Measurements from ENCODE around the gene TRIM67.
A peak's percentile ranks its signal among the peaks of the same experiment; 100 is the strongest.
"Not testable (repeated sequence)": the region's sequence is repeated elsewhere in the genome, so short reads cannot be mapped to it uniquely, and the experiment has no call there.

TRIM67 gene

DNA sequence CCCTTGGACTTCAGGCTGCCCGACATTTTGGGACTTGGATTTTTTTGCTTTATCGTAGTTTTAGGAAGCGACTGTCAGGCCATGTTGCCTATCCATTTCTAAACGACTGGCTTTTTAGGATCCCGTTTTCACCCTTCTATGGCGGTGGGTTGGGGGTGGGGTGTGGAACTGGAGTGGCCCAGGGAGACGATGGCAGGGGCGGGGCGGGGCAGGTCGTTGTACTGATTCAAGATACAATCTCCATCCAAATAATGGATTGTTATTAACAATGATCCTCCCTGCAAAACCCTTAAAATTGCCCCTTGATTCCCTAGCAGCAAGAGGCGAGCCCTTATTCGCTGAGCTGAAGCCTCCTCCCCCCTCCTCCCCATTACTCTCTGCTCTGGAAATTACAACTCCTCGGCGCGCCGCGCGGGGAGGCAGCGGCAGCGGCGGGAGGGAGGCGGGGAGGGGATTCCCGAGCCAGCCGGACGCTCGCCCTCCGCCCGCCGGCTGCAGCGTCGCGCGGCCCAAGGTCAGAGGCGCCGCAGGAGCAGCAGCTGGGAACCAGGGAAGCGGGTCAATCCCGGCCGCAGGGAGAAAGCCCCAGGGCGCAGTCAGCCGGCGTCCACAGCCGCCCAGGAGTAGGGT, at the start of gene TRIM67:
TSS of gene TRIM67 (plus strand) at position 392 of the 630 bp plus-strand sequence. CDS start 912 bp downstream, outside the sequence.
- no peak for DNase-seq

DNA sequence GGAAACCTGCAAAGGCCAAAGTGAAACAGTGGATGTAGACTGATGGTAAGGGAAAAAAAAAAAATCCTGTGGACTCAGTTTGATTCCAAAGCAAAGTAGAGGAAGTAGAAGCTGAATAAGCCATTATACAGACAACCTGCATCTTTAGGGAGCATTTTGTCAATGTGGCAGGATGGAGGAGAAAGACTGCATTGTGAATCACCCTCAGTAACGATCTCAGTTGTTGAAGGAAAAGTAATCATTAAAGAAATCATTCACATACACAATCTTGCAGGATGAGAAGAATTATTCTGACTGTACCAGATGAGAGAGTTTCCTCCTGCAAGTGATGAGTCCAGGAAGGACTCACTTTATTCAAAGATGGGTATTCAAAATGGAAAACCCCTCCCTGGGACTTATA, 45.1 kb upstream of the TRIM67 start:
- no peak for DNase-seq

DNA sequence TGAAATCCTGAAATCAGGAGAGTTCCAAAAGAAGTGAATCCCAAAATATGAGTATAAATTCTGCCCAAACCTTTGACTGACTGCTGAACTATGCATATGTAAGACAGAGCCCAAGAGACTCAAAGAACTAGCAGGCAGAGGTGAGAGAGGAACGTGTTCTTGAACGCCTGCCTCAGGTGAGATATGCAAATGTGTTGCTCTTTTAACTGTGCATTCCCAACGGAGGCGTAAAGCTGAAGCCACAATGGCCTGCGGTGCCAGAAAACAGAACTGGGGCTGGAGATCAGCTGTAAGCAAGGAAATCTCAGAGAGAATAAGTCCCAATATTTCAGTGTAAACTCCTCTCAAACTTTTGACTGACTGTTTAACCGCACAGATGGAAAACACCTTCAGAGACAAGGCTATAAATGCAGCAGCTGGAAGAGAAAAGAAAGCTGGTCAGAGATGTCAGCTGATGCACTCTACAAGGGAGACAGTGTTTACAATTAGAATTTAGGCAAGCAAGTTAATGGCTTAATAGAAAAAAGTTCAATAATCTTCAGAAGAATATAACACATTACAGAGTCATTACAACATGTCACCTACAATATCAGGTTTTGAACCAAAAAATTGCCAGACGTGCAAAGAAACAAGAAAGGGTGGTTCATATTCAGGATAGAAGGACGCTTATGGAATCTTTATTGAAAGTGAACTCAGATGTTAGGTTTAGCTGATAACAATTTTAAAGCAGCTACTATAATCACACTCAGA, 43.0 kb upstream of the TRIM67 start:
- no peak for DNase-seq

DNA sequence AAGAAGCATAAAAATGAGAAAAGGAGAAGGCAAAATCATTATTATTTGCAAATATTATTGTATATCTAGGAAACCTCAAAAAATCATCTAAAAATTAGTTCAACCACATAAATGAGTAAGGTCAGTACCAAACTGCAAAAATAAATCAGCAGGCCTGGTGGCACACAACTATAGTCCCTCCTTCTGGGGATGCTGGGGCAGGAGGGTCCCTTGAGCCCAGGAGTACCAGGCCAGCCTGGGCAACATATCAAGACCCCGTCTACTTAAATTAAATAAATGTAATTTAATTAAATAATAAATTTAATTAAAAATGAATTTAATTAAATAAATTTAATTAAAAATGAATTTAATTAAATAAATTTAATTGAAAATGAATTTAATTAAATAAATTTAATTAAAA, 40.3 kb upstream of the TRIM67 start:
- DNase-seq: no peak

DNA sequence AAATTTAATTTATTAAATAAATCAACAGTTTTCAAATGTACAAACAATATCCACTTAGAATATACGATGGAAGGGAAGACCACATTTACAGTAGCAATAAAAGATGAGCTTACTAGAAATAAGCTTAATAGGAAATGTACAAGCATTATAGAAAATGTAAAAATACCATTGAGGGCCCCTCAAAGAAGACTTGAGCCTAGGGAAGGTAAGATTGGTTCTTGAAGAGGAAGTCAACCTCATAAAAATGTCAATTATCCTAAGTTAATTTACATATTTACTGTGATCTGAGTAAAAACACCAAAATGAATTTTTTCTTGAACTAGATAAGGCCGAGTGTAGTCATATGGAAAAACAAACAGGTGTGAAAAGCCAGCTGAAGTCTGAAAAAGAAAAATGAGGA, 39.7 kb upstream of the TRIM67 start:
- DNase-seq: no peak

DNA sequence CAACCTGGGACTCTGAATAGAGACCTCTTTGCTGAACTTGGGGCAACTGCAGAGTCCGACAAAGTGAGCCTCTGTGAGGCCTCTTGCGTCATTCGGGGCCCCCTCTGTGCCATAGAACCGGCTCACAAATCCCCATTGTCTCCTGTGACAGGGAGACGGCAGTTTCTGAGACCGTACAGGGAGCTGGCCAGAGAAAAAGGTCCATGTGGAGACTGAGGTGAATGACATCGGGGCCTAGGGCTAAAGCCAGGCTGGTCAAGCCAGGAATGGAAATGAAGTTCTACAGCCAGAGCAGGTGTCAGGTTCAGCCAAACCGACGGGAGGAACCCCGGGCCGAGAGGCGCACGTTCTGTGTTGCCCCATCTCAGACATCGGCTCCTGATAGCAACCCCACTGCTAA, 37.1 kb upstream of the TRIM67 start:
- no peak for DNase-seq

DNA sequence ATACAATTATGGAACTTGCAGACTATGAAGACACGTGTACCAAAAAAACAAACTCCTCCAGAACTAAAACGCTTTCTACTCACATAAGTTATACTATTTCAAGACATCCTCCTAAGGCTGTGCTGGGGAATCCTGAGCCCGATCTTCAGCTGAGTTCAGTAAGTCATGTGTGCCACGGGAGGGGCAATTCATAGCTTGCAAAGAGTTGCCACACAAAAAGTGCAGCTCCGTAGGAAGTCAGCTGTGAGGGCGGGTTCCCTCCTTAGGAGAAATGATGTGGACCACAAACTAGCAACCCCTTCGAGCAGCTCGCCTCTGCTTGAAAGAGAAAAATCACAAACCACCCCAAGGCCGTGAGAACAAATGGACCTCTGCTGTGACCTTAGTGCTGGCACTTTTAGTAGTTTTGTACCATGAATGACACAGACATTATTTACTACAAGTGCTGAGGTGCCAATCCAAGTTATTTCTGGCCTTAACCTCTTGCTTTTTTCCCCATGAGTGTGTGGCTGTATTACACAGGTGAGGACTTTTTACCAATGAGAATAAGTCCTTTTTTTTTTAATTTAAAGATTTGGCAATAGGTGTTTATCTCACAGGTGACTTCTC, 35.8 kb upstream of the TRIM67 start:
- DNase-seq: no peak

DNA sequence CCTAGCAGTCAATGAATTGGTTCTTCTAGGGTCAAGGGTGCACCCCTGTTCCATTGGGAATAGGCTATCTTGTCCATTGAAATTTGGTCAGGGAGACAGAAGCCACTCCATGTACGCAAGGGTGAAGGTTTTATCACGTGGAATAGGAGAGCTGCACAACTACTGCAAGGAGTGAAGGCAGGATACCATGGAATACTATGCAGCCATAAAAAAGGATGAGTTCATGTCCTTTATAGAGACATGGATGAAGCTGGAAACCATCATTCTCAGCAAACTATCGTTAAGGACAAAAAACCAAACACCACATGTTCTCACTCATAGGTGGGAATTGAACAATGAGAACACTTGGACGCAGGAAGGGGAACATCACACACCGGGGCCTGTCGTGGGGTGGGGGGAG, 34.8 kb upstream of the TRIM67 start:
- not testable (repeated sequence) for DNase-seq

DNA sequence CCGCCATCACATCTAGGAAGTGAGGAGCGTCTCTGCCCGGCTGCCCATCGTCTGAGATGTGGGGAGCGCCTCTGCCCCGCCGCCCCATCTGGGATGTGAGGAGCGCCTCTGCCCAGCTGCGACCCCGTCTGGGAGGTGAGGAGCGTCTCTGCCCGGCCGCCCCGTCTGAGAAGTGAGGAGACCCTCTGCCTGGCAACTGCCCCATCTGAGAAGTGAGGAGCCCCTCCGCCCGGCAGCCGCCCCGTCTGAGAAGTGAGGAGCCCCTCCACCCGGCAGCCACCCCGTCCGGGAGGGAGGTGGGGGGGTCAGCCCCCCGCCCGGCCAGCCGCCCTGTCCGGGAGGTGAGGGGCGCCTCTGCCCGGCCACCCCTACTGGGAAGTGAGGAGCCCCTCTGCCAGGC, 33.4 kb upstream of the TRIM67 start:
- DNase-seq: not testable (repeated sequence)

DNA sequence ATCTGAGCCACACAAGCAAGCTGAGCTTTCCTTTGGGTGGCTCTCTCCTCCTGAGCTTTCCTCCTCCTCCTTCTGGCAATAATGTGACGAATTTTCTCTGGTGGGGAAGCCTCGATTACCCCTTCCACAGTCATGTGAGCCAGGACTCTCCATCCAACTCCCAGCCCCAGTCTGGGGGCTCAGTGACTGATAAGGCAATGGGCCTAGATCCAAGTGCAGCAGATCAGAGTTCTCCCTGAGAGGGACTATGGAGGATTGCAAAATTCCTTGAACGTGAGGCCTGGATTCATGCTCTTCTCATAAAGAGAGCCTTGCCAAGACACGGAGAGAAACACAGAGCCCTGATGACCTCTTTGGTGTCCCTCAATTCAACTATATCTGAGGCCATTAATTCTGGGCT, 31.3 kb upstream of the TRIM67 start:
- no peak for DNase-seq

DNA sequence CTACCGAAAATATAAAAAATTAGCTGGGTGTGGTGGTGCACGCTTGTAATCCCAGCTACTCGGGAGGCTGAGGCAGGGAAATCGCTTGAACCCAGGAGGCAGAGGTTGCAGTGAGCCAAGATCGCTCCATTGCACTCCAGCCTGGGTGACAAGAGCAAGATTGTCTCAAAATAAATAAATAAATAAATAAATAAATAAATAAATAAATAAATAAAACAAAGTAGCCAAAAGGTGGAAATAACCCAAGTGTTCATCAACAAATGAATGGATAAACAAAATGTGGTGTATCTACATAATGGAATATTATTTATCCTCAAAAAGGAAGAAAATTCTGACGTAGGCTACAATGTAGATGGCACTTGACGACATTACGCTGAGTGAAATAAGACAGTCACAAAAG, 29.3 kb upstream of the TRIM67 start:
- not testable (repeated sequence) for DNase-seq

DNA sequence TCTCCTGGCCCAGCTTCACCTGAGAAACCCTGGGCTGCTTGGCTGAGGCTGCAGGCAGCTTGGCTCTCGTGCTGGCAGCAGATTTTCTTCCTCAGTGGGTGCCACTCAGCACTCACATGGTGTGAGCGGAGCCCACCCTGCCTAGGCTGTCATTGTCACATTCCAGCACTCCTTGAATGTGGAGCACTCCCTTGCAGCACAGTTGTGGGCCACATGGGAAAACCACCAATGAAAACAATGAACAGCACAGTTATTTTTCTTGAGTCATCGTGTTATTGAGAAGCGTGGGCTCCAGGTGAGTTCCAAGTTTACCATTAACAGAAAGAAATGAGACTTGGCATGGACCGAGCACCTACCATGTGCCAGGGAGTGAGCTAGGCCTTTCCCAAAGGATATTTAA, 27.2 kb upstream of the TRIM67 start:
- DNase-seq: no peak

DNA sequence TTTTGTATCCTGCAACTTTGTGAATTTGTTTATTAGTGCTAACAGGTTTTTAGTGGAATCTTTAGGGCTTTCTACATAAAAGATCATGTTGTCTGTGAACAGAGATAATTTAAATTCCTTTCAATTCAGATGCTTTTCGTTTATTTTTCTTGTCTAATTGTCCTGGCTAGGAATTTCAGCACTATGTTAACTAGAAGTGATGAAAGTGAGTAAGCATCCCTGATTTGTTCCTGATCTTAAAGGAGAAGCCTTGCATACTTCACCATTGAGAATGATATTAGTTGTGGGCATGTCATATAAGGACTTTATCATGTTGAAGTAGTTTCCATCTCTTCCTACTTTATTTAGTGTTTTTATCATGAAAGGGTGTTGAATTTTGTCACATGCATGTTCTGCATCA, 23.6 kb upstream of the TRIM67 start:
- no peak for DNase-seq

DNA sequence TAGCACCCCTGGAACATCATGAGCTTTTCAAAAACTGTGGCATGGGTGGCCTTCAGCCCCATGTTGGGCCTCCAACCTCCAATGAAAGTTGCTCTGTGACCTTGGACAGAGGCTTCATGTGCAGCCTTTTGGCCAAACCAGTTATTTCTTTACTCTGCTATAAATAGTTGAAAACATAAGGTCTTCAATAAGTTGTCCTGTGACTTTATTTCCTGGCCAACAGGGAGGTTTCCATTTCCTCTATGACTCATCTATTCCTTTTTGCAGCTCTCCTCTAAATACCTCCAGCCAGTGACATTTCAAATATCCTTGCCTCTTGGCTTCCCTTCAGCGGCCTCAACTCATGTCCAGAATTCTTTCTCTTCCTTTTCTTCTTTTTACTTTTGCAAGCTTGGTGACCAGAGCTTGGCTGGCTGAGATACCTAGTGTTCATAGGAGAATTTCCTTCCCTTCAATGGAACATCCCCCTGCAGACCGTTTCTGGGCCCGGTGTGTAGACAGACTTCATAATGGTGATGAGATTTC, 22.7 kb upstream of the TRIM67 start:
- DNase-seq: no peak

DNA sequence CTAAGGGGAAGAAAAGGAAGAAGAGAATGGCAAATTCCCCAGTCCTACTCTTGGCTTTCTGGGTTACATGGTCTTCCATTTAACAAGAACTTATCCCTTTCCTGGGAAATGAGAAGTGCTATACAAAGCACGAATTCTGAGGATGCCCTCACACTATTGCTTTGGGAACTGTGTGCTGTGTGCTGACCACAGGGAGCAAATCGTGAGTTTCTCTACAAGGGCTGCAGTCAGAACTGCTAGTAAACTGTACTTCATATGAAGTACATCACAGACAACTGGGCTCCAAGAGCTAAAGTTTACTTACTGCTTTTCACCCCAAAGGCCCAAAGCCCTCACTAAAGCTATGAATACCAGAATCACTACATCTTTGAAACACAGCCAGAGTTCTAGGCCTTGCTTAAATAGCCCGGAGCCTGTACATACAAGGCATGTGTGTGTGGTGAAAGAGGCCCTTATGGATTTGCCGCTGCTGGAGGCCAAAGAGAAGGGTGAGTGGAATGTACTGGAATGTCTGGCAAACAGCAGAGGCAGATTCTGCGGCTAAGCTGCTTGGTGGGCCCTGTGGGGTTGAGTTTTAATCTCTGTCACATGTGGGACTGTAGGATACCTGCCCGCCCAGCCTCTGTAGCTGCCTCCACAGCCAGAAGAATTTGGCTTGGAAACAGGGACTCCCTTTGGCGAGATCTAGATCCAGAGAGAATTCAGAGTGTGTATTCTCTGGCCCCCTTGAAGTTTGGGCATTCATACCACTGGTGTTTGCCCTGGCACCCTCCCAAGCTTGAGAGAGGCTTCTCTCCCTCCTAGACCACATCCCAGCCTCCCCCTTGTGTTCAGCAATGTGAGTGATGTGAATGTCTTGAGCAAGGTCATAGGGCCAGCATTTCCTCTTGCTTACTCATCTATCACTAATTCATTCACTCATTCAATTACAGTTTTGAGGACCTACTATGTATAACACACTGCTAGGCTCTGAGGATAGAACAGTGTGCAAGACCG, 21.9 kb upstream of the TRIM67 start:
- DNase-seq: no peak

DNA sequence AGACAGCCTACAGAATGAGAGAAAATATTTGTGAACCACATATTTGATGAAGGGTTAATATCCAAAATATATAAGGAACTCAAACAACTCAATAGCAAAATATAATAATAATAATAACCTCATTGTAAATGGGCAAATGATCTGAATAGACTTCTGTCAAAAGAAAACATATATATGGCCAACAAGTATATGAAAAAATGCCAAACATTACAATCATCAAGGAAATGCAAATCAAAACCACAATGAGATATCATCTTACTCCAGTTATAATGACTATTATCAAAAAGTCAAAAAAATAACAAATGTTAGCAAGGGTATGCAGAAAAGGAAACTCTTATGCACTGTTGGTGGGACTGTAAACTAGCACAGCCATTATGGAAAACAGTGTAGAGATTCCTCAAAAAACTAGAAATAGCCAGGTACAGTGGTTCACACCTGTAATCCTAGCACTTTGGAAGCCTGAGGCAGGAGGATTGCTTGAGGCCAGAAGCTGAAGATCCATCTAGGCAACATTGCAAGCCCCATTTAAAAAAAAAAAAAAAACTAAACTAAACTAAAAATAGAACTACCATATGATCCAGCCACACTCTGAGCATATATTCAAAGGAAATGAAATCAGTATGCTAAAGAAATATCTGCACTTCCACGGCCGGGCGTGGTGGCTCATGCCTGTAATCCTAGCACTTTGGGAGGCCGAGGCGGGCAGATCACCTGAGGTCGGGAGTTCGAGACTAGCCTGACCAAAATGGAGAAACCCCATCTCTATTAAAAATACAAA, 17.3 kb upstream of the TRIM67 start:
- DNase-seq: no peak

DNA sequence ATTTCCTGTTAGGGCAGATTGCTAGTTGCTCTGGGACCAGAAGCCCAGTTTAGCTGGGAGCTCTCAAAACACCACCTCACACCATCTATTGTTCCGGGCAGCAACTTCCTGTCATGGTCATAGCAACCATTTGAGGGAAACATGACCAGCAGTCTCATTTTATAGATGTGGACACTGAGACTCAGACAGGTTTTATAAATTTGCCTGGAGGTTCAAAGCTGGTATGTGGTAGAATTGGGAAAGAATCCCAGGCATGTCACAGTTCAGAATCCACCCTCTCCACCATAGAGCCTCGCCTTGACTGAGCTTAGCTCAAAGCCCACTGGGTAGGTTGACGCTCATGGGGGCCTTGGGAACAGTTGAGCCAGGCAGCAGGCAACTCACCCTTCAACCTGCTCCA, 14.0 kb upstream of the TRIM67 start:
- DNase-seq: no peak

DNA sequence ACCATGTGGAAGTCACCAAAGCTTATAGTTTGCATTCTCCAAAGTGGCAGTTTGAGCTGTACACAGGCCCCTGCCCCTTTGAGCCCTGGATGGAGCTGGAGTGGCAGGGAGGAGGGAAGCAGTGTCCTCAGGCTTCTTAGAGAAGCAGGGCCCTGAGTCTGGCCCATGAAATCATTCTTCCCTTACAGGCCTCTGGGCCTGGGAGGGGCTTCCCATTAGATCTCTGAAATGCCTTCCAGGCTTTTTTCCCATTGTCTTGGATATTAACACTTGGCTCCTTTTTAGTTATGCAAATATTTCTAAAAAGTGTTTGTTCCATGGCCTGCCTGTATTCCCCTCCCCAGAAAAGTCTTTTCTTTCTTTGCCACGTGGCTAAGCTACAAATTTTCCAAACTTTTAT, 10.0 kb upstream of the TRIM67 start:
- no peak for DNase-seq

DNA sequence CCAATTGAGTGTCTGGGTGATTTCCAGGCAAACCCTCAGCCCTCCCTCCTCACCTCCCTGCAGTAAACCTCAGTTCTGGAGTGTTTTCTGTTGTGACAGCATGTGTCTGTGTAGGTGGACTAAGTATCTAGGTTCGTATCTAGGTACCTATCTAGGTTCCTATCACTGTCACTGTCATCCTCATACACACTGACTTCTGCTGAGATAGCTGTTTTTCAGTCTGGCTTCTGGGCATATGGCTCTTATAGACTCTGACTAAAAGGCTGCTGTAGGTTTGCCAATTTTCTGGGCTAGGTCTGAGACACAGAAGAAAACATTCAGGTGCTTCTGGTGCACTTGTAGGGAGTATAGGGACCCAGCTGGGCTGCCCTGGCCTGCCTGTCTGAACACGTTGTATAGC, 8.1 kb upstream of the TRIM67 start:
- DNase-seq: peak; percentile 90

DNA sequence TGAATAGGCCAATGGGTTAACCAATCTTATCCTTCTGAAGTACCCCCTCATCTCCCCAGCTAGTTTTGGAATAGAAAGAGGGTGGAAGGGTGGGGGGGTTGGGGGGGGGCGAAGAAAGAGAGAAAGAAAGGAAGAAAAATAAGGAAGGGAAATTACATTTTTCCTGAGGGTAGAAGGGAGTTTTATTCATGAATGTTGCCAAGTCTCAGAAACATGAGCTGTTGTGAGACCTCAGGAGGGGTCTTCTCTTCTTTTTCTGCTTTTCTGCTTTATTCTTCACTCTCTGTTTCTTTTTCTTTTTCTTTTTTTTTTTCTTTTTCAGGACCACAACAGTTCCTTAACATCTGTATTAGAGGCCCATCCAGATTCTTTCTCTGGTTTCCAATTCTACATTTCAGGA, 6.0 kb upstream of the TRIM67 start:
- no peak for DNase-seq

DNA sequence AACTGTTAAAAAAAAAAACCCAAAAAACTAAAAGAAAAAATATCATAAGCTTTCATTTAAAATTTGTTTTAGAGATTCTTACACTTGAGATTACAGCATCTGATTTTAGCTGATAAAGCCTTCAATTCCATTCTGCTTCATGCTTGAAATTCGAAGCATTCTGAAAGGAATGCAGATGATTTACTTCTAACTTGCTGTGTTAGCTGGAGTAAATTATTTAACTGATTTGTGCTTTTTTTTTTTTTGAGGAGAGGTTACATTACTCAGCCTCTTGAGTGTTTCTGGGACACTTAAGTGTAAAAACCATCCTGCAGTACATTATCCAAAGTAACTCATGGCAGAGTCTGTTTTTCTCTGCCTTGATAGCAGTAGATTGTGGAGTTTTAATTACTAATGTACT, 4.5 kb upstream of the TRIM67 start:
- DNase-seq: no peak

DNA sequence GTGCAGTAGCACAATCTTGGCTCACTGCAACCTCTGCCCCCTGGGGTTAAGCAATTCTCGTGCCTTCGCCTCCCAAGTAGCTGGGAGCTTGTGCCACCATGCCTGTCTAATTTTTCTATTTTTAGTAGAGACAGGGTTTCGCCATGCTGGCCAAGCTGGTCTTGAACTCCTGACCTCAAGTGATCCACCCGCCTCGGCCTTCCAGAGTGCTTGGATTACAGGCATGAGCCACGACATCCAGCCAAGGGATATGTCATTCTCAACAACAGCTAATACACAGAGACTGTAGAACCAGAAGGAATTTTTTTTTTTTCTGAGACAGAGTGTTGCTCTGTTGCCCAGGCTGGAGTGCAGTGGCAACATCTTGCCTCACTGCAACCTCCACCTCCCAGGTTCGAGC, 3.7 kb upstream of the TRIM67 start:
- DNase-seq: not testable (repeated sequence)
